Dendritic cell treated with granulocyte-macrophage colony-stimulating factor and Interleukin-4, amounts not matched to agents 40 ng/mL and 50 ng/mL, for 4 days (primary cell): ENCODE data around the gene MED6.

Experiments used
- H3K27ac Mint-ChIP-seq: one replicate; pipeline ENCODE4 v1.8.0; 2022; ENCODE audit warnings: mild to moderate bottlenecking, mixed read lengths
- H3K27me3 Mint-ChIP-seq: one replicate; pipeline ENCODE4 v1.8.0; 2022; ENCODE audit warnings: mild to moderate bottlenecking, mixed read lengths
- H3K36me3 Mint-ChIP-seq: one replicate; pipeline ENCODE4 v1.8.0; 2022; ENCODE audit warnings: low read depth, mixed read lengths
- H3K4me1 Mint-ChIP-seq: one replicate; pipeline ENCODE4 v1.8.0; 2022; ENCODE audit warnings: low read depth, mixed read lengths
- H3K4me3 Mint-ChIP-seq: one replicate; pipeline ENCODE4 v1.8.0; 2022; ENCODE audit warnings: mild to moderate bottlenecking, moderate library complexity, mixed read lengths
- H3K9me3 Mint-ChIP-seq: one replicate; pipeline ENCODE4 v1.8.0; 2022; ENCODE audit warnings: mixed read lengths
- intact Hi-C: fragments of 100-400 bp; cut with micrococcal nuclease; formaldehyde crosslinking; loops from one replicate; pipeline ENCODE4 v1.15.0; 2022

MED6 gene

DNA sequence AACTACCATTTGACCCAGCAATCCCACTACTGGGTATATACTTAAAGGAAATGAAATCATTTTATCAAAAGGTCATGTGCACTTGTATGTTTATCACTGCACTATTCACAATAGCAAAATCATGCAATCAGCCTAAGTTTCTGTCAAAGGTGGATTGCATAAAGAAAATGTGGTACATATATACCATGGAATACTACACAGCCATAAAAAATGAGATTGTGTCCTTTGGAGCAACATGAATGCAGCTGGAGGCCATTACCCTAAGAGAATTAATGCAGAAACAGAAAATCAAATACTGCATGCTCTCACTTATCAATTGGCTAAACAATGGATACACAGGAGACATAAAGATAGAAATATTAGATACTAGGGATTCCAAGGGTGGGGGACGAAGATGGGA is 27.4 kb downstream of the MED6 start:
- Mint-ChIP-seq H3K4me1 (no peaks in the 10 kb centered on the region), H3K36me3 (peaks cover 62% of the 10 kb centered on the region), H3K27me3 (no peaks in the 10 kb centered on the region), H3K9me3 (no peaks in the 10 kb centered on the region), H3K4me3 (no peak overlapping the region), H3K27ac (no peak overlapping the region)
- intact Hi-C loops: no loop called here

DNA sequence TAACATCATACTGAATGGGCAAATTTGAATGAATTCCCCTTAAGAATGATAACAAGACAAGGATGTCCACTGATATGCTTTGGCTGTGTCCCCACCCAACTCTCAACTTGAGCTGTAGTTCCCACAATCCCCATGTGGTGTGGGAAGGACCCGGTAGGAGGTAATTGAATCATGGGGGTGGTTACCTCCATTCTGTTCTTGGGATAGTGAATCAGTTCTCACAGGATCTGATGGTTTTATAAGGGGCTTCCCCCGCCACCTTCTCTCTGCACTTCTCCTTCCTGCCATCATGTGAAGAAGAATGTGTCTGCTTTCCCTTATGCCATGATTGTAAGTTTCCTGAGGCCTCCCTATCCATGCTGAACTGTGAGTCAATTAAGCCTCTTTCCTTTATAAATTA is 29.3 kb downstream of the MED6 start:
- no peaks in the 10 kb centered on the region for H3K4me1 Mint-ChIP-seq
- intact Hi-C loops: no loop called here
- no peak overlapping the region for H3K27ac Mint-ChIP-seq
- H3K36me3 Mint-ChIP-seq: peaks cover 81% of the 10 kb centered on the region
- peaks cover 6% of the 10 kb centered on the region for H3K9me3 Mint-ChIP-seq
- H3K27me3 Mint-ChIP-seq: no peaks in the 10 kb centered on the region
- no peak overlapping the region for H3K4me3 Mint-ChIP-seq

DNA sequence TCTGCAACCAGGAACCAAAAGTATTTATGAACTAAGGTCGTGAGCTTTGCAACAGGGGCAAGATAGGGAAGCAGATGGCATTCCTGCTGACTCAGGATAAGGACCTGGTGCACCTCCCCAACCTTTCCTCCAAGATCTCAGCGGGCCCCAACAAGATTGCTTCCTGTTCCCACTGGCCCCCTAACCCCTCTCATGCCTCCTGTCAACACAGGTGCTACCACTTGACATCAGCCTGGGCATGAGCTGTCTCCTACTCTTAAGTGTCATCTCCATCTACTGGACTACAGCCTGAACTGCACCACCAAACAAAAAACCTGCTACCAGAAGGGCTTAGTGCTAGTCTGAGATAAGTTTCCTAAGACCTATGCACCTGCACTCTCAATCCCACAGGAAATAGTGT is 32.7 kb downstream of the MED6 start:
- Mint-ChIP-seq H3K27me3 (no peaks in the 10 kb centered on the region), H3K36me3 (peaks cover 96% of the 10 kb centered on the region), H3K4me3 (no peak overlapping the region), H3K9me3 (peaks cover 27% of the 10 kb centered on the region), H3K27ac (no peak overlapping the region), H3K4me1 (no peaks in the 10 kb centered on the region)
- intact Hi-C loops: loop anchor here (10.0 kb wide), 1 partner anchor 483 kb away; no protein-coding TSS in a partner anchor

- intact Hi-C loops: loop anchor here (10.0 kb wide), 1 partner anchor 479 kb away; no protein-coding TSS in a partner anchor
- no peak overlapping the region for H3K4me3 Mint-ChIP-seq
- no peaks in the 10 kb centered on the region for H3K27me3 Mint-ChIP-seq
- H3K27ac Mint-ChIP-seq: no peak overlapping the region
- peaks cover 54% of the 10 kb centered on the region for H3K9me3 Mint-ChIP-seq
- peaks cover 82% of the 10 kb centered on the region for H3K36me3 Mint-ChIP-seq
- no peaks in the 10 kb centered on the region for H3K4me1 Mint-ChIP-seq
These were observed 36.6 kb downstream of the MED6 start for GRCh38 chr14:70563869-70564268.

GRCh38 chr14:70563417-70563816 is 37.0 kb downstream of the MED6 start:
- Mint-ChIP-seq H3K27me3 (no peaks in the 10 kb centered on the region), H3K9me3 (peaks cover 54% of the 10 kb centered on the region), H3K4me1 (no peaks in the 10 kb centered on the region), H3K27ac (no peak overlapping the region), H3K4me3 (no peak overlapping the region), H3K36me3 (peaks cover 79% of the 10 kb centered on the region)
- intact Hi-C loops: loop anchor here (10.0 kb wide), 1 partner anchor 479 kb away; no protein-coding TSS in a partner anchor

- intact Hi-C loops: no loop called here
- Mint-ChIP-seq H3K4me3 (no peak overlapping the region), H3K27ac (no peak overlapping the region), H3K27me3 (no peaks in the 10 kb centered on the region), H3K4me1 (no peaks in the 10 kb centered on the region), H3K9me3 (peaks cover 39% of the 10 kb centered on the region), H3K36me3 (peaks cover 32% of the 10 kb centered on the region)
These were observed 42.1 kb downstream of the MED6 start for GRCh38 chr14:70558356-70558755.

DNA sequence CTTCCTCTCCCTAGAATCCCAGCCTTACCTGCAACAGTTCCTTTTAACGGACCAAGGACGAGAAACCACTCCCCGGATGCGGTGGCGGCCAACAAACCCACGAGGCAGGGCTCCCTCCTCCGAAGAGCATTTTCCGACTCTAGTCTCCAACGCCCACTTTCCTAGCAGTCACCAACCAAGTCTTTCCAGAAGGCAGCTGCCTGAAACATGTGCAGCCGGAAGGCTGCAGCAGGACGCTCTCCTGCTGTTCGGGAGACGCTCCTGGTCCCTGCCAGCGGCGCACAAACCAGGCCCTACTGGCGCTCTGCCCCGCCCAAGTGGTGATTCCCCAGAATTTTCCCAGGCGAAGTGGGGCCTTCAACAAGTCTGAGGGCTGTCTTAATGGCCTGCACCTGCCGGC is 44.6 kb downstream of the MED6 start:
- H3K27me3 Mint-ChIP-seq: no peaks in the 10 kb centered on the region
- H3K9me3 Mint-ChIP-seq: peaks cover 14% of the 10 kb centered on the region
- H3K36me3 Mint-ChIP-seq: peaks cover 7% of the 10 kb centered on the region
- intact Hi-C loops: no loop called here
- no peak overlapping the region for H3K27ac Mint-ChIP-seq
- no peak overlapping the region for H3K4me3 Mint-ChIP-seq
- H3K4me1 Mint-ChIP-seq: no peaks in the 10 kb centered on the region

DNA sequence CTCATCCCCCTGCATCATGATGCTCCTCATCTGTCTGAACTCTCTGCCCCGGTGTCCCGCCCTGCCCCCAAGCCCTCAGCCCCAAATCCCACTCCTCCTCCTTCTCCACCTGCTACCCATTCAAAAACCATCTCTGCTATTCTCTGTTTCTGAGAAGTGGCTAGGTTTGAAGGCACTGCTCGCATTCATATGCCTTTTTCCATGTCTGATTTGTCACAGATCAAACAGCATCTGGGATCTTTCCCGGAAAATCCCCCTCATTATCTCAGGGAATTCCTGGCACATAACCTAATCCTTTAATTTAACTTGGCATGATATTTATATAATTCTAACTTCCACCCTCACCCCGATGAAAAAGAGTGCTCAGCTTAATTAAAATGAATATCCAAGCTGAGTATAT is 62.4 kb downstream of the MED6 start:
- H3K27ac Mint-ChIP-seq: no peak overlapping the region
- H3K27me3 Mint-ChIP-seq: no peaks in the 10 kb centered on the region
- peaks cover 6% of the 10 kb centered on the region for H3K36me3 Mint-ChIP-seq
- intact Hi-C loops: no loop called here
- H3K9me3 Mint-ChIP-seq: peaks cover 31% of the 10 kb centered on the region
- no peaks in the 10 kb centered on the region for H3K4me1 Mint-ChIP-seq
- H3K4me3 Mint-ChIP-seq: no peak overlapping the region

GRCh38 chr14:70536830-70537229 is 63.6 kb downstream of the MED6 start:
- intact Hi-C loops: no loop called here
- Mint-ChIP-seq H3K27ac (no peak overlapping the region), H3K4me3 (no peak overlapping the region), H3K9me3 (peaks cover 33% of the 10 kb centered on the region), H3K4me1 (no peaks in the 10 kb centered on the region), H3K27me3 (no peaks in the 10 kb centered on the region), H3K36me3 (peaks cover 6% of the 10 kb centered on the region)

DNA sequence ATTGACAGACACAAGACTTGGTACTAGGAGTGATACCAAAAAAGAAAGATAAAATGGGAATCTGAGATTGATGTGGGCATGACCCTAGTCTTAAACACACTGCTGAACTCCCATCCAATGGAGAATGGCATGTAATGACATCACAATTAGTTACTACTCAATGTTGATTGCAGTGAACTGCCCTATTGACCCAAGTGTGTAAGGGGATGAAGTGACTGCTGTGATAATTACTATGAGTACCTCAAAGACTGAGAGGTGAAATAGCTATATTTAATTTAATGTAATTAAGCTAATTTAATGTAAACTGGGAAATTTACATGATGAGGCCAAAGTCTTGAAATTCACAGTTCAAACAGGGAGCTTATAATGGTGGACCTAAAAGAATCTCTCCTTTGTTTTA is 65.6 kb downstream of the MED6 start, which contains the start of gene ADAM20:
Gene ADAM20, minus strand, starts transcription at position 101 of the 400 bp plus-strand sequence. CDS start 10,247 bp downstream, outside the sequence.
- intact Hi-C loops: no loop called here
- Mint-ChIP-seq H3K27me3 (no peaks in the 10 kb centered on the region), H3K4me3 (no peak within 1 kb of the TSS), H3K36me3 (peaks cover 6% of the 10 kb centered on the region), H3K4me1 (no peaks in the 10 kb centered on the region), H3K27ac (no peak within 1 kb of the TSS), H3K9me3 (peaks cover 33% of the 10 kb centered on the region)
